Fibroblast of skin of right quadriceps (primary cell): ENCODE measurements around the gene SENP2.
A peak's percentile ranks its signal among the peaks of the same experiment; 100 is the strongest.
"Not testable (repeated sequence)": the region's sequence is repeated elsewhere in the genome, so short reads cannot be mapped to it uniquely, and the experiment has no call there.

Experiments used
- DNase-seq: peaks from one replicate; pipeline ENCODE4 v3.0.0-alpha.2; 2013

The SENP2 gene

DNA sequence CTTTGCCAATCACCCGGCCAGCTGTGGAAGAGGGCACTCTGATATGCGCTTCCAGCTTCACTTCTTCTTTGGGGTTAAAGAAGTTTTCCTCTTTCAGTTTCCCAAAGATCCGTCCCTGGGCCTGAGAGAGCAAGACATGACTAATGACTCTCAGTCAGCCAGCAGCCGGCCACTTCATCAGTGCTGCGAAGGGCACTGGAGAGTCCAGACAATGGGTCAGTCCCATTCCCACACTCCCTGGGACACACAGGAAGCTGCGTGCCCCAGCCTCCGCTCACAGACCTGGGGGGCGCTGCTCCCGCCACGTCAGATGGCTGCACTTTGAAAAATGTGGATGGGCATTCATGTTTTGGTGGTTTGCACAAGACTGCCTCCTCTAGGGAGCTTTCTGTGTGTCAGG is 63.3 kb downstream of the SENP2 start:
- DNase-seq, result no peak

DNA sequence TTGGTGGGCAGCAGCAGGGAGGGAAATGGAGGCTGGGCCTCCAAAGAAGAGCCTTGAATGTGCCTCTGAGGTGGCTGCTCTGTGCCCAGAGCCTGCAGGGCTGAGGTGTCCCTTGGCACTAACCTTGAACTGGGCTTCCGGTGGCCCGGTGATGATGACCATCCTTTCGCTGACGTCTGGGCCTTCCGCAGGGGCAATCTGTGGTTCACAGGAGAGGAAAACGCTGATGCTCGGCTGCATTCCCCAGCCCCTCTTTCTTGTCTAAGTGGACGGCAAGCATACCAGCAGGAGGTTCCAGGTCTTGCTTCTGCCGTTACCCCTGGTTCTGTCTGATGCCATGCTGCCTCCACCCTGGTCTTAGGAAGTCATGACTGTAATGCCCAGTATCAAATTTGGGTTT is 65.9 kb downstream of the SENP2 start:
- DNase-seq, result no peak

DNA sequence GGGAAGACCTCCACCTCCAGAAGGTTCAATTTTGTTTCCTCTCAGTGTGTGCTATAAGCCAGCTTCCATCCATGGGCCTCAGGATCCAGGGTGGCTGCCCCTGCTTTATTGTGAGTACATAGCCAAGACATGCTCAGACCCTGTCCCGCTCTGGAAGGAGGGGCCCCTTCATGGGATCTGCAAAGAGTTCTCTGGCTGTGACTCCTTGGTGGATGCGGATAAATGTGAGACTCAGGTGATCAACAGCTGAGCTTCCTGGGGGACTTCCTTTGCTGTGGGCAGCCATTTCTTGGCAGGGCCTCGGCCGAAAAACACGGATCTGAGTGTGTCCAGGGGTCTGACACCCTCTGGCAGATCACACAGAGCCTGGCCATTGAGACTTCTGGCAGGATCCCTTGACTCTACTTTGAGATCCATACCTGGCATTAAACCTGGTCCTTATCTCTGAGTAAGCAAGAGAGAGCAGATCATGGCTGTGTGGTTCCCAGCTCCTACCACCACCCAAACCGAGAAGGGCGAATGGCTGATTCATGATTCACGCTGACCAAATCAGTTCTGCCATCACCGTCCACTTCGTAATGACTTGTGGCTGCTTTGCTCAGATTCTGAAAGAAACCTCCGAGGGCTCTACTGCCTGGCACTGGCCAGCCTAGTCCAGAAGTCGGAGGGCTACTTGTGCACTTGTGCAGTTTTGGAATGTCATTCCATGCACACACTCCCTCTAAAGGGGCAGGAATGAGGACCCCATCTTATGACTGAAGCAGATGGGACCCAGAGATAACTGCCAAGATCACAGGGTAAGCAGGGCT is 68.1 kb downstream of the SENP2 start:
- no peak for DNase-seq

DNA sequence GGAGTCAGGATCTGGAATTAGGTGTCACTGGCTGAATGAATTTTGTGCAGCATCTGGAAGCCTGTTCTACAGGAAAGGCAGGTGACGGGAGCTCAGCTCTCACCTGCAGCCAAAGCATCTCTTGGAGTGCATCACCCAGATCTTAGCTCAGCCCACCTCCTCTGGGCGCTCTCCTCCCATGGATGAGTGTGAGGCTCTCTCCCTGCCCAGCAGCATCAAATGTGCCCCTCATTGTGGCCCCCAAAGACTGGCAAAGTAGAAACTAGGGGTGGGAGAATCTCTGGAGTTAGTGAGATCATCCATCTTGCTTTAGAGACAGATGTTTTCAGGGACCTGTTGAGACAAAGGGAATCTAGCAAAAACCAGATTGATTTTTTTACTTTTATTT is 68.7 kb downstream of the SENP2 start:
- no peak for DNase-seq

DNA sequence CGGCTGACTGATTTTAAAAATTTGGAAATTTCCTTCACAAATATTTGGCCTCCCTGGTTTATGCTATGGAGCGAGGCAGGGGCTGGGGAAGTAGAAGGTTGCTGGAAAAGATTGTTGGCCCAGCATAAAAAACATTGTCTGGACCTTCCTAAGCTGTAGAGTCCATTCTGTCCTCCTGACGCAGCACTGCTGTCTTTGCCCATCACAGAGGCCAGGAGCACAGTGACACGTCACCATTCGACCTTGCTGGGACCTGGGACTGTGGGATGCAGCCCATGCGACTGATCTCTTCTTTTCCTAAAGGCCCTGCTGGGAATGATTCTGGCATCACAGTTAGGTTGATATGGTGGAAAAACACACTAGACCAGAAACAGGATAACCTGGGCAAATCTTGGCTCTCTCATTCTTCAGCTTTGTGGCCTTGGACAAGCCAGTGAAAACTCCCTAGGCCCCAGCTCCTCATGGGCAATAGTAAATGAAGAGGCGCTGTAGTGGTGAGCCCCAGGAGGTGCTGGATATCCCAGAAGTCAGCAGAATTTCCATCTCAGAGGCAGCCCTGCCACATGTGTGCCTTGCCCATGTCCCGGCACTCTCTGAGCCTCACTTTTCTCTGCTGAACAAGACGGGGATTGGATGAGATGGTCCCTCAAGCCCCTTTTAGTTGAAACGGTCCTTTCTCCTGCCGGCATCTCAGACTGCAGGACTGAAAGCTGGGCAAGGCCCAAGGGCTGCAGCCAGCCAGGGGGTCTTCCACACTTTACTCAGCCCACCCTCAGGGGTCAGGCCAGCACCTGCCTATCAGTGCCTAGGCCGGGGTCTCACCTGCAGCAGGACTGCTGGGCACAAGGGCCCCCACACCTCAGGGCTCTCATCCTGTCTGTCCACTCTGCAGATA is 69.6 kb downstream of the SENP2 start:
- no peak for DNase-seq

DNA sequence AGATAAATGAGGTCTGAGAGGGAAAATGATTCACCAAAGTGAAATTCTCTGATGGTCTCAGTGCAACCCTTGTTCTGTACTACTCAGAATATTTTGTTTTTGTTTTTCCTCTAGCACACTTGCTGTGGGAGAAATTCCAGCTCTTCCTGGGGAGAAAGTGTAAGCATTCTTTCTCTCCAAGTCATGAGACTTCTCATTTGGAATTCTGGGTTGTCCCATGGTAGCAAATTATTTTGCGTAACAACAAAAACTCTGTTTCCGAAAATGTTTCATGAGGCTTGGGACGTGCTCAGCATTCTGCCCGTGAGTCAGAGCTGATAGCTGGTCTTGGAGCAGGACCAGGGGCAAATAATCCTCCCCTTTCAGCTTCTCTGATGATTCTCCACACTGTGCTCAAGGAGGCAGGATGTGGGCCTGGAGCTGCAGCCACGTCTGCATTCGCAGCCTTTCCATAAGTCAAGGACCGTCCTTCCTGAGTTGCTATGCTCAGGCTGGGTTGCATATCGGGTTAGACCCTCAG is 70.3 kb downstream of the SENP2 start:
- DNase-seq, result peak; percentile 99

DNA sequence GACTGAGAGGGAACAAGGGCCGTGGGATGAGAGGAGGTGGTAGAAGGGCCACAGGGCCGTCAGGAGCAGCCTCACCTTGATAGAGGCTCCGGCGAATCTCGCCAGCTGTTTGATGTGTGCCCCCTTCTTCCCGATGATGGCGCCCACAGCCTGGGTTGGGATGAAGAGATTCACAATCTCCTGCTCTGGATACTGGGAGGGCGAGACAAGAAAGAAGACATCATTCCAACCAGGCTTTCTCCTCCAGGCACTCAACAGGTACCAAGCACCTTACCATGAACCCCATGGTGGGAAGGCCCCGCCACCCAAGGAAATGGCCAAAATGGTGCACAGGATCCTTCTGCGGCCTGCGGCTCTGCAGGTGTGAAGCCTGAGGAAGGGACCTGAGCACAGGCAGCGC is 71.1 kb downstream of the SENP2 start:
- no peak for DNase-seq

DNA sequence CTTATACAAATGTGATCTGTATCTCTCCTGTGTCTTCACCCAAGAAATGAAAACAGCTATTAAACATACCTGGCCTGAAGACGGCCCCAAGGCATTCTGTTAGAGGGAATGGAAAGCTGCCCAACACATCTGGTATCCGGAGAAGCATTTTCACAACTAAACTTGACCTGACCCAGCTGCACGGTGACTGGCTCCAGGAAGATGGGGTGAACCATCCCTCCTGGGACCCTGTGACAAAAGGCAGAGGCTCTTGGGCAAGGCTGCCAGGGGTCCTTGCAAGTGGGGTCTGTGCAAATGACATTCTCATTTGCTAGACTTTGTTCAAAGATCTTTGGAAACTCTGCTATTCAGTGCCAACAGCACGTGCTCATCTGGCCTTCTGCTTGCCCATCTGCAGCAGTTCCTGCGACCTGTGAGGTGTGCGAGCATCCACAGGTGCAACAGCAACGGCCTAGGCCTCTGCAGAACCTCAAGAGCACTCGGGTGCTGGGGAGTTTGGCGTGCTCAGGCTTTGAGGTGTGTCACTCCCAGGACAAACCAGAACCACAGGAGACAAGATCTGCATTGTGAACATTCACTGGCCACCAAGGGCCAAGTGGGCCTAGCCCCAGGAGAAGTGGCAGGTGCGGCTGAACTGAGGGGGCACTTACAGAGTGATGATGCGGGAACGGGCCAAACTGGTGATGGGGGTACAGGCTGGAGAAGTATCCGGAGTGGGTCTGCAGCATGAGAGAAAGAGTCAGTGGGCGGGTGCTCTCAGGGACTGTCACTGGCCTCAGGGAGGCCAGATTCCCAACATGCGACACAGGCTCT is 71.8 kb downstream of the SENP2 start:
- DNase-seq, result no peak

DNA sequence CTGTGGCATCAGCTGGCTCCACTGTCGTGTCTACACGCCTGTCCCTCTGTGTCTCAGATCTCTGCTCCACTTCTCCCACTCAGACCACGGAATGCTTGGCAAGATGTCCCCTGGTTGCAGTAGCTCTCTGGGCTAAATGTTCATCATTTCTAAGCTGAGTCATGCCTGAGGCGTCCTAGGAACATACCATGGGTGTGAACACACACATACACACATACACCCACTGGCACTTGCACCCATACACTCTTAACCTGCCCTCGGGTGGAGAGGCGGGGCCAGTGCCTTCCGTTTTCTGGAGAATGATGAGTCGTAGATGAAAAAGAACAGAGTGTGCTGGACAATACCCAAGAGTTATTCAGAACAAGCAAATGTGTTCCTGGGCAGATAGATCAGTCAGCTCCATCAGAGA is 72.4 kb downstream of the SENP2 start:
- peak; percentile 98 for DNase-seq

DNA sequence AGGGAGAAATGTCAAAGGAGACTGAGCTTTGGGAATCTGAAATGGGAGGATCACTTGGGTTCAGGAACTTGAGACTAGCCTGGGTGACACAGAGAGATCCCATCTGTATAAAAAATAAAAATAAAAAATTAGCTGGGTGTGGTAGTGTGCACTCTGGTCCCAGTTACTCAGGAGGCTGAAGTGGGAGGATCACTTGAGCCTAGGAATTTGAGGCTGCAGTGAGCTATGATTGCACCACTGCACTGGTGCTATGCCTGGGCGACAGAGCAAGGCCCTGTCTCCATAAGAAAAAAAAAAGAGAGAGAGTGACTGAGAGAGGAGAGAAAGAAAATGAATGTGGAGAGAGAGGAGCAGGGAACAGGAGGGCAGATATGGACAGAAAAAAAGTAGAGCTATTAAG is 72.8 kb downstream of the SENP2 start:
- no peak for DNase-seq

DNA sequence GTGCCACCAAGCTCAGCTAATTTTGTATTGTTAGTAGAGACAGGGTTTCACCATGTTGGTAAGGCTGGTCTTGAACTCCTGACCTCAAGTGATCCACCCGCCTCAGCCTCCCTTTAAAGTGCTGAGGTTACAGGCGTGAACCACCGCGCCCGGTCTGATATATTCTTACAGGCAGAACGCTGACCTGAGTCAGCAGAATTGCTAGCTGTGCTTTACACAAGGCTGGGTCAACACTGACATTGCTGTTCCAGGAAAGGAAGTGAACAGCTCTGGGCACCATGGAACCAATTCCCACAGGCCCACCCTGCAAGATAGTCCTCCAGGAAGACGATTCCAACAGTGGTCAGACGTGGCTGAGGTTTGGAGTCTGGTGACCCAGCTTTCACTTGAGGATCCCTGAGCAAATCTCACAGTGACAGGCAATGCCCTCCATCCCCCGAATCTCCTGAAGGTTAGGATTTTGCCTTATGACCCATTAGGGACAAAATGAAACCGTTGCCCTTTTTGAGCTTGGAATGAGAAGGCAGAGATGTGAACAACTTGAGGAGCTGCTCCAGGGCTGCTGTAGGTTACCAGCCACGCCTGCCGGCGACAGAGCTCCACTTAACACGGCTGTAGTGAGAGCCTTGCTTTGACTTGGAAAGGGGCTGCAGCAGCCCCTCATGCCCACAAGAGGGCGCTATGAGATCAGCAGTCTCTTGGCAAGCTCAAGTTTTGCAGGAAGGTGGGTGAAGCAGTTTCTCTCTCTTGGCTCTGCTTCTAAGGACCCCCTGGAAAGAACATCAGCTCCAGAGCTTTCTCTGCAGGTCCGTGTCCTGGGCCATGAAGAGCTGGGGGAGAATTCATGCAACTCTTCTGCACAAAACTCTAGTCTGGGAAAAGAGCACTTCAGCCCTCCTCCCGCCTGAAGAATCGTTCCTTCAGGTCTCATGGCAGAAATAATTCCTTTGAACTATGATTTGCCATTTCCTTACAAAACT is 74.1 kb downstream of the SENP2 start:
- DNase-seq, result peak; percentile 79

DNA sequence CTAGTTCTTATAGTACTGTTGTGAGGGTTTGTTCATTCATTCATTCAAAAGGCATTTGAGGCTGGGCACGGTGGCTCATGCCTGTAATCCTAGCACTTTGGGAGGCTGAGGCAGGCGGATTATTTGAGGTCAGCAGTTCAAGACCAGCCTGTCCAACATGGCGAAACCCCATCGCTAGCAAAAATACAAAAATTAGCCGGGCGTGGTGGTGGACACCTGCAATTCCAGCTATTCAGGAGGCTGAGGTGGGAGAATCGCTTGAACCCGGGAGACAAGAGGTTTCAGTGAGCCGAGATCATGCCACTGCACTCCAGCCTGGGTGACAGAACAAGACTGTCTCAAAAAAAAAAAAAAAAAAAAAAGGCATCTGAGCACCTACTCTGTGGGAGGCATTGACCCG is 75.2 kb downstream of the SENP2 start:
- DNase-seq, result not testable (repeated sequence)

DNA sequence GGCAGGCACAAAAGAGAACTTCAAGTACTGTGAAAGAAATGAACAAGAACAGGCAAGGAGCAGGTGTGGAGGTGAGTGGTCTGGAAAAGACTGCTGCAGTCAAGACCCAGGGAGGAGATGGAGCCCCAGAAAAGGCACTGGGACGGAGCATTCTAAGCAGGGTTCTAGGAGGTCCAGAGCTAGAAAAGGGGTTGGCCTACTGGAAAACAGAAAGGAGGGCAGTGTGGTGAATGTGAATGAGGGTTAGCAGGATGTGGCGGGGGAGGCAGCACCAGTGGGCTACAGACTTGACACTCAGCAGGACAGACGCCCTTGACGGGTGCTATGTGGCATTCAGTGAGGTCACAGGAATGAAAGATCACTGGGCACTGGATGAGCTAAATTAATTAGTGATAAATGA is 75.7 kb downstream of the SENP2 start:
- no peak for DNase-seq

DNA sequence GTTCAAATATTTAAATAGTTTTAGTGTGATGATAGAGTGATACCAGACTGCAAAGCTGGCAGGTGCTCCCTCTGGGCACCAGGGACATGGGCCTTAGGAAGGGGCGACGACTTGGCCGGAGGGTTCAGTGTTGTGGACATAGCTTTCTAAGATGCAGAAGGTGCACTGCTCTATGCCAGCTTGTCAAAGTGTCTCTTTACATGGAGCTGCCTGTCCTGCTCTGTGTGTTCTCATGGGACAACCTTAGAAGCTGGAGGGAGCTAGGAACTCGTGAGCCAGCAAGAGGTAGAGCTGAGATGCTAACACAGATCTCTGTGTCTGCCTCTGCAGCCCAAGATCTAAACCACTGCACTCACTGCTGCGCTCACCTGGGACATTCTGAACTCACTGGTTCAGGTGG is 77.8 kb downstream of the SENP2 start:
- DNase-seq, result no peak

DNA sequence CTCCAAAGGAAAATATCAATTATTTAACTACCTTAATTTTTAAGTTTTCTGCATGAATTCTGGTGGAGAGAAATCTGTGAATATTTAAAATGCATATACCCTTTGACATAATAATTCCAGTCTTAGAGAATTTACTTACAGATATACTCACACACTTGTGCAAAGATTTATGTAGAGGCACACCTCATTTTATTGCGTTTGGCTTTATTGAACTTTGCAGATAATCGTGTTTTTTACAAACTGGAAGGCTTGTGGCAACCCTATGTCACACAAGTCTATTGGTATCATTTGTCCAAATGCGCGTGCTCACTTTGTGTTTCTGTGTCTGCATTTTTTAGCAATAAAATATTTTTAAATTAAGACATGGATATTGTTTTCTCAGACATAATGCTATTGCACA is 81.5 kb downstream of the SENP2 start:
- DNase-seq, result no peak

DNA sequence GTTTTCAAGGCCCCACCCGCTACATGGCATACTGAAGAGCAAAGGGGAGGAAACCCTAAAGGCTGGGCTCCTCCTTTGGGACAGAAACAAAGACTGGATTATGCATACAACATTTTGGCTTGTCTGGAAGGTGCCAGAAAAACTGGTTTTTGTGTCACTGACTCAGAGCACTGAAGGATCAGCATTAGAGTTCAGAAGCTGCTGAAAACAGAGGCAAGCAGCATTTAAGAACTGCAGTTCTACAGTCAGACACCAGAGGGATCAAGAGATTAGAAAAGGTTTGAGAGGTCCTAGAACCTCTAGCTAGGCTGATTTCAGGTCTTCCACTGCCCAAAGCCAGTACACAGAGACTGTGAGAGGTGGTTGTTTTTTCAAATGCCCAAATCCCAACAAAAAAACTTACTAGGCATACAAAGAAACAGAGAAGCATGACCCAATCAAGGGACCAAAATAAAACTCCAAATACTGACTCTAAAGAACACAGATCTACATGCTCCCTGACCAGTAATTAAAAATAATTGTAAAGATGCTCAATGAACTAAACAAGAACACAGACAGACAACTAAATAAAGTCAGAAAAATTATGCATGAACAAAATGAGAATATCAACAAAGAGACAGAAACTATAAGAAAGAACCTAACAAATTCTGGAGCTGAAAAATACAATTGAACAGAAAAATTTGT is 91.2 kb downstream of the SENP2 start:
- peak; percentile 72 for DNase-seq

DNA sequence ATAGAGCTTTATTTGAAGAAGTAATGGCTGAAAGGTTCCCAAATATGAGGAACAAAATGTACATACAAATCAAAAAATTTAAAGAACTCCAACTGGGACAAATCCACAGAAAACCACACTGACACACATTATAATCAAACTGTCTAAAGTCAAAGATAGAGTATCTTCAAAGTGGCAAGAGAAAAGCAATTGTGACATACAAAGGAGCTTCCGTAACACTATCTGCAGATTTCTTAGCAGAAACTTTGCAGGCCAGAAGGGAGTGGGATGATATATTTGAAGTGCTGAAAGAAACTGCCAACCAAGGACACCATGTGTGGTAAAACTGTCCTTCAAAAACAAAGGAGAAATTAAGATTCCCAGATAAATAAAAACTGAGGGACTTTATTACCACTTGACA is 91.9 kb downstream of the SENP2 start:
- no peak for DNase-seq

DNA sequence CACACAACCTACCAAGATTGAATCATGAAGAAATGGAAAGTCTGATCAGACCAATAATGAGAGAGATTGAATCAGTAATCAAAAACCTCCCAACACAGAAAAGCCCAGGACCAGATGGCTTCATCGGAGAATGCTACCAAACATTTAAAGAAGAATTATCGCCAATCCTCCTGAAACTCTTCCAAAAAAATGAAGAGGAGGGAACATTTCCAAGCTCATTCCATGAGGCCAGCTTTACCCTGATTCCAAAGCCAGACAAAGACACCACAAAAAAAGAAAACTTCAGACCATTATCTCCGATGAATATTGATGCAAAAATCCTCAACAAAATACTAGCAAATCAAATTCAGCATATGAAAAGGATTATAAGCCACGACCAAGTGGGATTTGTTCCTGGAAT is 94.1 kb downstream of the SENP2 start:
- peak; percentile 28 for DNase-seq
